SK-N-SH treated with all-trans-retinoic acid at 6 μM for 48 hours (cell line): ENCODE measurements around the gene SCGB1C2.

Source experiments
- ARNTL ChIP-seq: fragments of 450-650 bp; formaldehyde crosslinking; IDR thresholded peaks from 2 replicates; pipeline ENCODE4 v1.5.0; 2020; ENCODE audit warnings: low read depth, mild to moderate bottlenecking, moderate library complexity, borderline replicate concordance
- CSRNP3 ChIP-seq: fragments of 250-450 bp; sonication (Bioruptor Pico); IDR thresholded peaks from 2 replicates; pipeline ENCODE4 v1.5.1; 2021; ENCODE audit warnings: mild to moderate bottlenecking, moderate library complexity
- ZFP3 ChIP-seq: fragments of 250-450 bp; sonication (Bioruptor Pico); IDR thresholded peaks from 2 replicates; pipeline ENCODE4 v1.5.0; 2020; ENCODE audit warnings: mild to moderate bottlenecking, moderate library complexity
- ZNF70 ChIP-seq: fragments of 450-650 bp; formaldehyde crosslinking; IDR thresholded peaks from 2 replicates; pipeline ENCODE4 v1.5.0; 2020; ENCODE audit warnings: mild to moderate bottlenecking, moderate library complexity

GRCh38 chr17:144936-145670 is 7.7 kb downstream of the SCGB1C2 start:
- TF ChIP-seq ZNF70 (CRISPR knock-in tag) (no peak), CSRNP3 (CRISPR knock-in tag) (no peak), ZFP3 (CRISPR knock-in tag) (no peak), ARNTL (no peak)
